AG04450 (cell line): ENCODE results near the gene SMYD5. TPM values are rescaled to one million over a fixed set of nuclear protein-coding genes. Genes with fewer than 3 reads are reported as not detected.

Source experiments
- CTCF ChIA-PET: fragments of 300-600, 350-600 bp; formaldehyde crosslinking; extraction: SDS; loops from one replicate; lab custom pipeline; 2022; ENCODE audit warnings: antibody characterized with exemption, inconsistent platforms; lab: Charles Lee
- POLR2A ChIA-PET: fragments of 350-600 bp; formaldehyde crosslinking; extraction: SDS; loops from one replicate; lab custom pipeline; 2021; ENCODE audit warnings: antibody characterized with exemption, inconsistent platforms; lab: Yijun Ruan, JAX
- DNase-seq: peaks from one replicate; pipeline ENCODE4 v3.0.0-alpha.2; 2011; ENCODE audit warnings: low read depth, low spot score
- H3K27ac ChIP-seq: one replicate; pipeline ENCODE4 v1.5.1; 2012; ENCODE audit warnings: low read depth, low read length, control low read depth
- H3K27me3 ChIP-seq: one replicate; pipeline ENCODE4 v1.6.0; 2012; ENCODE audit warnings: low read length; ENCODE audit not compliant: control insufficient read depth, insufficient read depth
- H3K4me3 ChIP-seq: 2 replicates; pipeline ENCODE4 v1.5.1; 2011; ENCODE audit warnings: mild to moderate bottlenecking, low read depth, low read length, control low read depth
- H3K9me3 ChIP-seq: 2 replicates; pipeline ENCODE4 v1.5.1; 2012; ENCODE audit warnings: low read length; ENCODE audit not compliant: control insufficient read depth, insufficient read depth
- polyA plus RNA-seq: library from polyadenylated mRNA; depleted of rRNA; stranded (reverse); fragments of >200 nt; gene quantifications from 2 replicates; pipeline ENCODE4 v1.2.3, GENCODE V29; 2011
- TF ChIP-seq, protein P1 (sequence below): IDR thresholded peaks from 2 replicates; pipeline ENCODE4 v1.5.1; 2011; ENCODE audit warnings: low read depth, low read length, control low read depth, inconsistent platforms

The SMYD5 gene
- polyA plus RNA-seq, 1 experiment = 10.4 TPM

DNA sequence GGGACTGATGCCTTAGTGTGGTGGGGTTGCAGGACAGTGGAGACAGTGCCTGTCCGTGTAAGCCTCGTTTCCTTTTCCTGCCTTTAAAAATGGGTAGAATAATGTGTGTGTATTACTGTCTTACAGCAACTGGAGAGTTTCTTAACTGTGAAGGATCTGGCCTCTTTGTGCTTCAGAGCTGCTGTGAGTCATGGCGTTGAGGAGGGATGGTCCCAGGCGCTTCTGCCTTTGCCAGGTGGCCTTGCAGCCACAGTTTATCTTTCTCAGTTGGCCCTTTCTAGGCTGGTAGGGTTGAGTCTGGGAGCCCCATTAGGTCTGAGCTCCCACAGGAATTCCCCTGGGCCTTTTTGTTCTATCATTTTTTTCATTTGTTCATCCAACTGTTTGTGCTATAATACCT, 9.8 kb downstream of the SMYD5 start:
- Histone ChIP-seq H3K4me3 (no peak overlapping the region), H3K27me3 (no peaks in the 10 kb centered on the region), H3K9me3 (no peaks in the 10 kb centered on the region), H3K27ac (no peak overlapping the region)
- TF ChIP-seq, protein P1, sequence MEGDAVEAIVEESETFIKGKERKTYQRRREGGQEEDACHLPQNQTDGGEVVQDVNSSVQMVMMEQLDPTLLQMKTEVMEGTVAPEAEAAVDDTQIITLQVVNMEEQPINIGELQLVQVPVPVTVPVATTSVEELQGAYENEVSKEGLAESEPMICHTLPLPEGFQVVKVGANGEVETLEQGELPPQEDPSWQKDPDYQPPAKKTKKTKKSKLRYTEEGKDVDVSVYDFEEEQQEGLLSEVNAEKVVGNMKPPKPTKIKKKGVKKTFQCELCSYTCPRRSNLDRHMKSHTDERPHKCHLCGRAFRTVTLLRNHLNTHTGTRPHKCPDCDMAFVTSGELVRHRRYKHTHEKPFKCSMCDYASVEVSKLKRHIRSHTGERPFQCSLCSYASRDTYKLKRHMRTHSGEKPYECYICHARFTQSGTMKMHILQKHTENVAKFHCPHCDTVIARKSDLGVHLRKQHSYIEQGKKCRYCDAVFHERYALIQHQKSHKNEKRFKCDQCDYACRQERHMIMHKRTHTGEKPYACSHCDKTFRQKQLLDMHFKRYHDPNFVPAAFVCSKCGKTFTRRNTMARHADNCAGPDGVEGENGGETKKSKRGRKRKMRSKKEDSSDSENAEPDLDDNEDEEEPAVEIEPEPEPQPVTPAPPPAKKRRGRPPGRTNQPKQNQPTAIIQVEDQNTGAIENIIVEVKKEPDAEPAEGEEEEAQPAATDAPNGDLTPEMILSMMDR = no peak
- ChIA-PET CTCF (interaction anchor here (1.4 to 2.1 kb wide), 2 partner anchors 9 to 11 kb away, joined by 3 to 5 read pairs; no protein-coding TSS in a partner anchor), POLR2A (interaction anchor here (1.2 kb wide), 1 partner anchor 10 kb away, joined by 4 read pairs; the partner anchor contains the start of gene CCT7)
- no peak for DNase-seq

DNA sequence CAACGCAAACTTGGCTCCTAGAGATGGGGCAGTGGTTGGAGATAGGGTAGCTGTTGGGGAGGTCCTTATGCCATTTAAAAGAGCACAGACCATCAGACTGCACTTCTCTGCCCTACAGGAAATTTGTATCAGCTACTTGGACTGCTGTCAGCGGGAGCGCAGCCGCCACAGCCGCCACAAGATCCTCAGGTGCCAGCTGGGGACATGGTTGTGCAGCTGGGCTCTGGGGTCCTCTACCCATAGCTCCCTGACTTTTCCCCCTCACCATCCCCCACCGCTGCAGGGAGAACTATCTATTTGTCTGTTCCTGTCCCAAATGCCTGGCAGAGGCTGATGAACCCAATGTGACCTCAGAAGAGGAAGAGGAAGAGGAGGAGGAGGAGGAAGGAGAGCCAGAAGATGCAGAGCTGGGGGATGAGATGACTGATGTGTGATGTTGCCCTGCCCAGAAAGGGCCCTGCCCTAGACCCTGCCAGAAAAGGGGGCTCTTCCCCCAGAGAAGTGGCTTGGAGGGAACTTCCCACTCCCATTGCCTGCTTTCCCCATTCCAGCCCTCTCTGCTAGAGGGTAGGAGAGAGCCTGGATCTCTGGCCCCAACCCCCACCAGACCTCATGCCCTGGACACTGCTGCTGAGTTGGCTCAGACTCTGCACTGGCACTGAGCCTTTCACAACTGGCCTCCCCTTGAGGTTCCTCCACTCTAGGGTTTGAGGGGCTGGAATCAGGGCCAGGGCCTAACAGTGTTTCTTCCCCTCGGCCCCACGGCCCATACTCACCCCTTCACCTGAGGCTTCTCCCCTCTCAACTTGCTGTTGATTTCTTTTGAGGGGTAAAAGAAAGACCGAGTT, 11.7 kb downstream of the SMYD5 start:
- TF ChIP-seq, protein P1 = no peak
- ChIA-PET CTCF (interaction anchor here (2.1 kb wide), 1 partner anchor 13 kb away, joined by 5 read pairs; no protein-coding TSS in a partner anchor), POLR2A (no interaction called here)
- Histone ChIP-seq H3K4me3 (no peak overlapping the region), H3K27ac (no peak overlapping the region), H3K9me3 (no peaks in the 10 kb centered on the region), H3K27me3 (no peaks in the 10 kb centered on the region)
- no peak for DNase-seq

DNA sequence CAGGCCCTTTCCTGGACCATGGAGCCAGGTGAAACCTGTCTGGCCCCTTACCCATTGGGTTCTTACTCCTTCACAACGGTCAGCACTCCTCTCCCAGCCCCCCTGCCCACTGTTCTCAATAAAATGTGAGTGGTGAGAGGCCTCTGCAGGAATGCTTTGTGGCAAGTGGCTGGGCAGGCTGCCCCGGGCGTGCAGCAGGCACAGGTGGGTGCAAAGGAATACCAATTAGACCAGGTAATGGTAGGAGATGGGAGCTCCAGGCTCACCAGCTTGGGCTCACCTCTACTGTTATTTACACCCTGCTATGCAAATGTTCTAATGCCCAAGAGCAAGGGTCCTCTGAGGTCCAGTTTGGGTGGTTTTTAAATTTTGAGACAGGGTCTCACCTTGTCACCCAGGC, 13.0 kb downstream of the SMYD5 start:
- no peak for DNase-seq
- no peak overlapping the region for H3K27ac ChIP-seq
- ChIA-PET POLR2A (interaction anchor here (0.9 to 1.3 kb wide), 2 partner anchors 8 to 14 kb away, joined by 3 read pairs; no protein-coding TSS in a partner anchor), CTCF (no interaction called here)
- no peak overlapping the region for H3K4me3 ChIP-seq
- TF ChIP-seq, protein P1 = no peak
- no peaks in the 10 kb centered on the region for H3K9me3 ChIP-seq
- no peaks in the 10 kb centered on the region for H3K27me3 ChIP-seq

DNA sequence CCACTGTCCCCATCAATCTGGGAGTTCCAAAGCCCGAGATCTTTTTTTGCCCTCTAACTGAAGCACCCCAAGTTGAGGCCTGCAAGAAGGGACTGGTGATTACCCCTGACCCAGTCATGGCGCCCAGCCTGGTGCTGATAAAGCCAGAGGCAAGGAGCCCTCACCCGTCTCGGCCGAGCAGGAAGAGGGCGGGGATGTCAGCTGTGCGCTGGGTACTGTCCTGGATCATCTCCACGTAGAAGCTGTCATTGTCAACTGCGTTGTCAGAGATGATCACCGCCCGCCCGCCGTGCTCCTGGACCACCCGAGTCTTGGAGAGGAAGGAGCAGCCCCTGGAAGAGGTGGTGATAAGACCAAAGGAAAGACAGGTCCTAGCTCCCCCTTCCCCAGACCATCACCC, 14.6 kb downstream of the SMYD5 start:
- H3K4me3 ChIP-seq = no peak overlapping the region
- no peaks in the 10 kb centered on the region for H3K27me3 ChIP-seq
- H3K9me3 ChIP-seq = no peaks in the 10 kb centered on the region
- H3K27ac ChIP-seq = no peak overlapping the region
- TF ChIP-seq, protein P1 = no peak
- ChIA-PET POLR2A (no interaction called here), CTCF (interaction anchor here (1.2 to 1.5 kb wide), 2 partner anchors 15 to 16 kb away, joined by 3 to 4 read pairs; no protein-coding TSS in a partner anchor)
- no peak for DNase-seq
